Left lobe of liver (tissue), 1 donor: ENCODE results near the gene ZNF750. TPM values are rescaled to one million over a fixed set of nuclear protein-coding genes. Genes with fewer than 3 reads are reported as not detected.

Source experiments
- total RNA-seq: library from RNA; stranded (reverse); gene quantifications from one replicate; pipeline ENCODE4 v1.2.1, GENCODE V29; 2021
- donor health status: DM: no; HTN: yes; CAD: no.

Gene ZNF750
- total RNA-seq, 1 donor from 2014 or later = 0.08 TPM

Other genes with a start within 250 kb of the ZNF750 start
- 26.6 TPM for gene WDR45B, start 191.6 kb downstream of the ZNF750 start, total RNA-seq
- 12.9 TPM for gene RAB40B, start 141.3 kb downstream of the ZNF750 start, total RNA-seq
- 14.0 TPM for gene FN3KRP, start 123.3 kb downstream of the ZNF750 start, total RNA-seq
- 64.1 TPM for gene FN3K, start 104.4 kb downstream of the ZNF750 start, total RNA-seq
- 46.2 TPM for gene TBCD, start 88.0 kb downstream of the ZNF750 start, total RNA-seq
- gene METRNL, start 239.6 kb upstream of the ZNF750 start, total RNA-seq = 4.7 TPM